ENCODE results near the gene CARNS1.

- no peak for TF ChIP-seq CTCF (IDR thresholded peaks at IDR 0.05)
- no peak for TF ChIP-seq POLR2A (IDR thresholded peaks at IDR 0.05)
These were observed 42.0 kb downstream of the CARNS1 start for GRCh38 chr11:67457453-67457852.
